OCI-LY3 (cell line): Measurements from ENCODE around the gene TAC3.

Experiments used
- CTCF ChIP-seq: fragments of 200-600, 300-600 bp; sonication (generic); IDR thresholded peaks from 2 replicates; pipeline ENCODE4 v1.5.1; 2014; ENCODE audit warnings: antibody characterized with exemption, low read length, low read depth
- EZH2phosphoT487 ChIP-seq: fragments of 200-600 bp; shearing (Covaris generic); IDR thresholded peaks from 2 replicates; pipeline ENCODE4 v1.6.1; 2018; ENCODE audit warnings: antibody characterized with exemption, mixed run types, low read depth

- TF ChIP-seq CTCF, result no peak
- no peak for TF ChIP-seq EZH2phosphoT487
These were observed 5.6 kb downstream of the TAC3 start for GRCh38 chr12:57010627-57011247.
